Measurements from ENCODE around the gene RHCE.

DNA sequence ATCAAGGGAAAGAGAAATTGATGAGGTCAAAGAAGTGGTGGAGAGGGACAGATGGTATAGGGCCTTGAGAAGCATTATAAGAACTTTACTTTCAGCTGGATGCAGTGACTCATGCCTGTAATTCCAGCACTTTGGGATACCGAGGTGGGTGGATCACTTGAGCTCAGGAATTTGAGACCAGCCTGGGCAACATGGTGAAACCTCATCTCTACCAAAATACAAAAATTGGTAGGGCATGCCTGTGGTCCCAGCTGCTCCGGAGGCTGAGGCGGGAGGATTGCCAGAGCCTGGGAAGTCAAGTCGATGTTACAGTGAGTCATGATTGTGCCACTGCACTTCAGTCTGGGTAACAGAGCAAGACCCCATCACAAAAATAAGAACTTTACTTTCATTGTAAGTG lies 76.8 kb downstream of the RHCE start:
- TF ChIP-seq, protein P1, sequence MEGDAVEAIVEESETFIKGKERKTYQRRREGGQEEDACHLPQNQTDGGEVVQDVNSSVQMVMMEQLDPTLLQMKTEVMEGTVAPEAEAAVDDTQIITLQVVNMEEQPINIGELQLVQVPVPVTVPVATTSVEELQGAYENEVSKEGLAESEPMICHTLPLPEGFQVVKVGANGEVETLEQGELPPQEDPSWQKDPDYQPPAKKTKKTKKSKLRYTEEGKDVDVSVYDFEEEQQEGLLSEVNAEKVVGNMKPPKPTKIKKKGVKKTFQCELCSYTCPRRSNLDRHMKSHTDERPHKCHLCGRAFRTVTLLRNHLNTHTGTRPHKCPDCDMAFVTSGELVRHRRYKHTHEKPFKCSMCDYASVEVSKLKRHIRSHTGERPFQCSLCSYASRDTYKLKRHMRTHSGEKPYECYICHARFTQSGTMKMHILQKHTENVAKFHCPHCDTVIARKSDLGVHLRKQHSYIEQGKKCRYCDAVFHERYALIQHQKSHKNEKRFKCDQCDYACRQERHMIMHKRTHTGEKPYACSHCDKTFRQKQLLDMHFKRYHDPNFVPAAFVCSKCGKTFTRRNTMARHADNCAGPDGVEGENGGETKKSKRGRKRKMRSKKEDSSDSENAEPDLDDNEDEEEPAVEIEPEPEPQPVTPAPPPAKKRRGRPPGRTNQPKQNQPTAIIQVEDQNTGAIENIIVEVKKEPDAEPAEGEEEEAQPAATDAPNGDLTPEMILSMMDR (IDR thresholded peaks at IDR 0.05): no peak
- TF ChIP-seq POLR2AphosphoS5 (IDR thresholded peaks at IDR 0.05): no peak
- TF ChIP-seq POLR2A (IDR thresholded peaks at IDR 0.05): no peak
